H1 (cell line): ENCODE measurements around the gene ZNF541. TPM values are rescaled to one million over a fixed set of nuclear protein-coding genes. Genes with fewer than 3 reads are reported as not detected.

Experiments
- CHD7 ChIP-seq: fragments of 300-600 bp; sonication (generic); IDR thresholded peaks from 2 replicates; pipeline ENCODE4 v1.7.1; 2012; ENCODE audit warnings: low read length, moderate library complexity, mild to moderate bottlenecking, inconsistent platforms; ENCODE audit not compliant: insufficient replicate concordance
- CTBP2 ChIP-seq: IDR thresholded peaks from 2 replicates; pipeline ENCODE4 v1.7.0; 2011; ENCODE audit warnings: borderline replicate concordance, mild to moderate bottlenecking, moderate library complexity, mixed read lengths, low read length; ENCODE audit not compliant: insufficient read depth, insufficient read length
- E2F6 ChIP-seq: IDR thresholded peaks from 2 replicates; pipeline ENCODE4 v1.6.1; 2012; ENCODE audit warnings: inconsistent platforms
- EZH2 ChIP-seq: fragments of 200-600 bp; sonication (generic); IDR thresholded peaks from 2 replicates; pipeline ENCODE4 v1.7.1; 2012; ENCODE audit warnings: low read depth, mild to moderate bottlenecking, moderate library complexity, low read length, inconsistent platforms; ENCODE audit not compliant: severe bottlenecking
- HDAC6 ChIP-seq: IDR thresholded peaks from one replicate; pipeline ENCODE4 v1.7.1; 2012; ENCODE audit warnings: low read depth, mild to moderate bottlenecking, inconsistent platforms, low read length, moderate library complexity
- JUN ChIP-seq: IDR thresholded peaks from 2 replicates; pipeline ENCODE4 v1.6.1; 2011; ENCODE audit warnings: low read depth, mild to moderate bottlenecking, improper control_type of control experiment, low read length
- NANOG ChIP-seq: IDR thresholded peaks from 2 replicates; pipeline ENCODE4 v1.6.1; 2011; ENCODE audit warnings: low read length, low read depth, mild to moderate bottlenecking, inconsistent platforms; ENCODE audit not compliant: insufficient read depth, poor library complexity, severe bottlenecking
- SP2 ChIP-seq: IDR thresholded peaks from 2 replicates; pipeline ENCODE4 v1.6.1; 2012; ENCODE audit warnings: mild to moderate bottlenecking, low read length, inconsistent platforms
- SP4 ChIP-seq: IDR thresholded peaks from 2 replicates; pipeline ENCODE4 v1.6.1; 2012; ENCODE audit warnings: low read length, inconsistent platforms
- TAF7 ChIP-seq: optimal IDR thresholded peaks from 2 replicates; pipeline ENCODE3; 2011; ENCODE audit warnings: low read depth, mild to moderate bottlenecking, inconsistent platforms, low read length, moderate library complexity, borderline replicate concordance
- polyA plus RNA-seq, 7 experiments: library from polyadenylated mRNA; depleted of rRNA in 3 of 7; stranded (reverse) in 5 of 7; unstranded in 2 of 7; fragments of >200 nt in 5 of 7; fragments of 200-250 nt in 2 of 7; gene quantifications; 1 replicate in 5 of 7; 2 replicates in 1 of 7; 4 replicates in 1 of 7; pipeline versions ENCODE4 v1.2.1 to v1.2.3, GENCODE V29; 2011 to 2013; ENCODE audit warnings: missing spikeins in 2 of 7, mixed read lengths in 2 of 7
- total RNA-seq: library from RNA; stranded (reverse); fragmentation: NEBNext Ultra II Directional; extraction: Animal tissue kit (Norgen Biotek cat#: 25700); gene quantifications from 2 replicates; pipeline ENCODE4 v1.2.1, GENCODE V29; 2021

The ZNF541 gene
- total and polyA plus RNA-seq, 2 of the 8 experiments (the other 6 are each of a cell fraction or from before 2014, with no cell fraction given) = 0.05 TPM; not detected in 1

- TF ChIP-seq CHD7 (no peak), HDAC6 (no peak), E2F6 (no peak), CTBP2 (no peak), NANOG (no peak), SP4 (no peak), JUN (no peak), TAF7 (no peak), EZH2 (no peak), SP2 (no peak)
Observed at GRCh38 chr19:47615230-47615629, 42.3 kb upstream of the ZNF541 start (continued).
